HG03060 (cell line): ENCODE measurements around the gene FCN3.

Experiments used
- ATAC-seq: cut with Tn5 transposase; IDR thresholded peaks from one replicate; pipeline ENCODE4 v1.9.1; 2021; ENCODE audit warnings: low read depth, moderate number of reproducible peaks; ENCODE audit not compliant: unreplicated experiment

The FCN3 gene

DNA sequence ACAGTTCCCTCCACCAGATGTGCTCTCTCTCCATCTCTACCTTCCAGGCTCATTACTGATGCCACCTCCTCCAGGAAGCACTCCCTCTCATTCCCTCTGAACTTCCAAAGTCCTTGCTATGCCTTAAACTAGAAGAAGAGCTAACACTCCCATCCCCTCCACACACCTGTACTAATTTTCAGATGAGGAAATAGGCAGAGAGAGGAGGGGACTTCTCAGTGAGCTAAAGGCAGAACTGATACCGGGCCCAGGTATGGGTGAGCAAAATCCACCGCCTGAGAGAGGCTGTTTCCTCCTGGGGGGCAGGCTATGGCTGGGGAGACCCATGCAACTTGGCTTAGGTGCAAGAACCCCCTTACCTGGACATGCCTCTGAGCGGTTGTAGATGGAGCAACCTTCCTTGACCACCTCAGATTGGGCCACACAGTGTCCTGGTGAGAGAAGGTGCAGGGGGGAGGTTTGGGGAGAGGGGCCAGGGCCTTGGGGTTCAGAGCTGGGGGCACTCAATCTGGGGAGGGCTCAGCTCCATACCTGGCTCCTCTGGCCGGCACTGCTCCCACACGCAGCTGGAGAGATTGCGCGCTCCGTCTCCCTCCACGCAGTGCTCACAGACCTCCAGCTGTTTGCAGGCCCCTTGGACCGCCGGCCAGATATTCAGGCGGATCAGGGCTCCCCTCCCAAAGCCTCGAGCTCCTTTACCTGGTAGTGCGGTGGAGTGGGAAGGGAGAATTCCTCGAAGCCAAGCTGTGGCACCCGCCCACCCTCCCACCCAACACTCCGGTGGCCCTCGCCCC, 7.5 kb upstream of the FCN3 start:
- ATAC-seq, result no peak

- ATAC-seq, result no peak
Observed at GRCh38 chr1:27380766-27381733, 6.4 kb upstream of the FCN3 start.

DNA sequence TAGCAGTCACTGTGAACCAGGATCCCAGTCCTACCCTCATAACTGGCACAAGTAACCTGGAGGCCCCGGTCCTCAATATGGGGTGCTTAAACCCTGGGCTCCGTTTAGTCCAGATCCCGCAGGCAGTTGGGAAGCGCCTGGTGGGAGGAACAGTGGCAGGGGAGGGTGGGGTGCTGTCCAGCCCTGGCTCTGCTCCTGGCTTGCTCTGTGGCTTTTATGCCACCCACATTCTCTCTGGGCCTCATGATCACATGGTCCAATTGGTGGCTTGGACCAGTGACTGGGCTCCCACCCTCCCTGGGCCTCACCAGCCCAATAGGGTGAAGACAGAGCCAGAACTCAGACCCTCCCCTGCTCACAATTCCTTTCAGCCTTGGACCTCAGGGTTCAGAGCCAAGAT, 5.6 kb upstream of the FCN3 start:
- ATAC-seq, result no peak

DNA sequence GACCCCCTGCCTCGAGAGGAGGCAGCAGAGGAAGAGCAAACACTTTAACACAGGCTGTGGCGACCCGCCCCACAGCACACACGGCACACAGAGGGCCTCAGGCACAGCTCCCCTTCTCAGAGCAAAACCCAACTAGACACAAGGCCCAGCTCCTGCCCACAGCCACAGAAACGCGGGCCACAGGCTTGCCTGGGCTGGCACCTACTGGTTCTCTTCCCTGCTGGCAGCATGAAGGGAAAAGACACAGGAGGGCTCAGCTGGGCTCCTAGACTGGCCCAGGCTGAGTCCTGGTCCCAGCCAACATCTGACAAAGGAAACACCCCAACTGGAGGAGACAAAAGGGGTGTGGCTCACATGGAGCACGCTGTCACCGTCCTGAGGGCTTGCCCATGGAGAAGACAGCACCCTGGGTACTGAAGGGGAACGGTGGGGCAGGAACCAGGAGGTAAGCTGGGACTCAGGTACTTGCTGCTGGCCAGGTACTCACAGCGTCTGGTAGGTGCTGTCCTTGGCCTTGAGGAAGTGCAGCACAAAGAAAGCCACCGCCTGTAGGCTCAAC, 5.0 kb upstream of the FCN3 start:
- ATAC-seq, result no peak

- no peak for ATAC-seq
Observed at GRCh38 chr1:27377760-27378495, 3.3 kb upstream of the FCN3 start.

DNA sequence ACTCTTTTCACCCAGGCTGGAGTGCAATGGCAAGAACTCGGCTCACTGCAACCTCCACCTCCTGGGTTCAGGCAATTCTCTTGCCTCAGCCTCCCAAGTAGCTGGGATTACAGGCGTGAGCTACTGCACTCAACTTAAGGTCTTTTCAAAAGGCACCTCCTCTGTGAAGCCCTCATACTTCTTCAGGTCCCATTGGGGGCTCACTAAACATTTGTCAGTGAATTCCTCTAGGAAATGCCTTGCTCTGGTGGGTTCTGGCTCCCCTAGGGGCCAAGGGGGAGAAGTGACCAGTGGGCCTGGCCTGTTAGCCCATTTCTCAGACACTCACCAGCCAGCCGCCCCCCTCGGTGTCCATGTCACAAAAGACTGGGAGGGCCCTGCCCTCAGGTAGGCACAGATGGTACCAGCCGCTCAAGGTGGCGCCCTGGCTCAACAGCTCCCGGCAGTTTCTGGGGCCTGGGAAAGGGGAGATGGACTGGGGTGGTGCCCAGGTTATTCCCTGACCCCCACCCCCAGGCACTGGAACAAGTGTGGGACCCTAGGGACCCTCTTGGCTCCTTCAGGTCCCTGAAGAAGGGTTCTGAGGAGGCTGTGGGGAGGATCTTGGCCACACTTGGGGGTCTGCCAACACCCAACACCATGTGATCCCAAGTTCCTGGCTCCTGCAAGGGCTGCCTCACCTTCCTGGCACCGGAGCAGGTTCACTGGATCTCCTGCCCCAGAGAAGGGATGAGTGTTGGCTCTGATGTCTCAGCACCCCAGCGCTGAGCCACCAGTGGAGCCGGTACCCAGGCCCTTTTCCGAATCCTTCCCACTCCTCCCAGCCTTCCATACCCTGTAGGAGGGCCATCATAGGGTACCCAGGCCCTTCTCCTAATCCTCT, 1.6 kb downstream of the FCN3 start:
- no peak for ATAC-seq

DNA sequence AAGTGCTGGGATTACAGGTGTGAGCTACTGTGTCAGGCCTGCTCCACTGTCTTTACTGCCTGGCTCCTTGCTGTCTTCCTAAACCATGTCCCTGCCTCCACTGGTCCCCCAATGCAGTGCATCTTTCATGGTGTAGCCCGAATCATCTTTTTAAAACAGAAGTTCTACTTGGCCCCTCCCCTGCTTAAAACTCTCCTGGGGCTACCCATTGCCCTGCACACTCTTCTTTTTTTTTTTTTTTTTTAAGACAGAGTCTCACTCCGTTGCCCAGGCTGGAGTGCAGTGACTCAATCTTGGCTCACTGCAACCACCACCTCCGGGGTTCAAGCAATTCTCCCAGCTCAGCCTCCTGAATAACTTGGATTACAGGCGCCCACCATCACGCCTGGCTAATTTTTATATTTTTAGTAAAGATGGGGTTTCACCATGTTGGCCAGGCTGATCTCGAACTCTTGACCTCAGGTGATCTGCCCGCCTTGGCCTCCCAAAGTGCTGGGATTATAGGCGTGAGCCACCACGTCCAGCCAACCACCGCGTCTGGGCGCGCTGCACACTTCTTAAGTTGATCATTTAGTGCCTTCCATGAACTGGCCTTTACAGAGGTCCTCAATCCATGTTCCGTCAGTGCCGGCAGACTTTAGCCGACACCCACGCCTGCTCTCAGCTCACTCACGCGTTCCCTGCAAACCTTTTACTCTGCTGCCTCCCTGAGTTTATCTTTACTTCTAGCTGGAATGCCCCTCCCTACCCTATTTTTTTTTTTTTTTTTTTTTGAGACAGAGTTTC, 2.4 kb downstream of the FCN3 start:
- no peak for ATAC-seq

- ATAC-seq, result no peak
Observed at GRCh38 chr1:27368869-27369582, 5.6 kb downstream of the FCN3 start.

DNA sequence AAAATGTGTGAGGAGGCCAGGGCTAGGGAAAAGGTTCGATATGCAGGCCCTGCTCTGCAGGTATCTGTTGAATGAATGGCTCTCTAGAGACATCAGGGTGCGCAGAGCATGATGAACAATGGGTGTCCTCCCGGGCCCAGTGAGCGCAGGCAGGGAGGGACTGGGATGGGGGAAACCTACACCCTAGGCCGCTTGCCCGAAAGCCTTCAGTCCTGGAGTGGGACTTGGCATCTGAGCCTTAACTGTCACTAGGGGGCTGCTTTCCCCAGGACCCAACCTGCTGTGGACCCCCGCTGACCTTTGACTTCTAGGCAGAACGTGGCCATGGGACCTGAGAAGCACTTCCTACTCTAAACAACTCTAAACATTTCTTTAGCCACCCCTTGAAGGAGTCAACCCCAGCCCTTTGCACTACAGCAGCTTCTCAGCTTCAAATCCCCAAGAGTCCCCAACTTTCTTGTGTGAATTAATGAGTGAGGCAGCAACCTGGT, 7.4 kb downstream of the FCN3 start:
- no peak for ATAC-seq

DNA sequence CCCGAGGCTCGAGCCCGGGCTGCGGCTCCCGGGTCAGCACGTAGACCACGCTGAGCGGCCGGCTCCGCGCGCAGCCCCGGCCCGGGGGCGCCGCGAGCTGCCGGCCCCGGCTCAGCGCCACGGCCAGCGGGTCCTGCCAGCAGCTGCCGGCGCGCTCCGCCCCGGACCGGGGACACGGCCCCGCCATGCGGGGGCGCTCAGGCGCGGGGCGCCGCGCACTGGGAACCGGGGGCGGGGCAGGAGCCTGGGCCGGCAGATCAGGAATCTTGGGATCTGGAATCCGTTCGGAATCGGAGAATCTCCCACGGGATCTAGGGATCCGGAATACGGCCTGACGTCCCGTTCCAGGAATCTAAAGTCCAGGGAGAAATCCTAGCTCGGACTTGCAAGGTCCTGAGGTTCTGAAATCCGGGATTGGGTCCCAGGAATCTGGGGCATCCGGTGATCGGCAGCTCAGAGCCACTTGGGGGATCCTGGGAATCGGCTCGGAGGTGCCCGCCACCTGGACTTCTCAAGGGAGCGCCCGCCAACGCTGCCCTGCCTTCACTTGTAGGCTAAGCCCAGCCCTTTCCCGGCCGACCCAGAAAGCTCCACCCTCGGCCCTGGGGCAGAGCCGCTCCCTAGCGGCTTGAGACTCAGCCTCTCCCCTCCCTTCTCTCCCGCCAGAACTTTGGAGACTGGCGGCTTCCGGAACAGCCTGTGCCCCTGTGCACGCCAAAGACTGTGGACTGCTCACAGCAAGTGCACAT, 8.0 kb downstream of the FCN3 start, which contains the start of gene MAP3K6:
TSS of gene MAP3K6 (minus strand) at position 551 of the 749 bp plus-strand sequence. CDS start at position 187, 364 bp downstream.
- no peak for ATAC-seq

DNA sequence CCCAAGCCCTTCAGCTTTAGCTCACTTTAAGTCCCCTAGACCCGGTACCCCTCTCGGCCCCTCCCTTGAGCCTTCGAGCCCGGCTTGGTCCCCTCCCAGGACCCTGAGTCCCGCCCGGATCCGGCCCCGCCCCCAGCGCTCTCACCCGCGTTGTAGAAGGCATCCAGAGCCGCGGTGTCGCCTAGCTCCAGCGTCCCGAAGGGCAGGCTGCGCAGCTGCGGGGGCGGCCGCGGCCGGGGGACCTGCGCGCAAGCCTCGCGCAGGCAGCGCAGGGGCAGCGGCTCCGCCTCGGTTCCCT, 8.6 kb downstream of the FCN3 start:
- no peak for ATAC-seq

GRCh38 chr1:27365372-27366112, 9.1 kb downstream of the FCN3 start:
- ATAC-seq, result no peak

DNA sequence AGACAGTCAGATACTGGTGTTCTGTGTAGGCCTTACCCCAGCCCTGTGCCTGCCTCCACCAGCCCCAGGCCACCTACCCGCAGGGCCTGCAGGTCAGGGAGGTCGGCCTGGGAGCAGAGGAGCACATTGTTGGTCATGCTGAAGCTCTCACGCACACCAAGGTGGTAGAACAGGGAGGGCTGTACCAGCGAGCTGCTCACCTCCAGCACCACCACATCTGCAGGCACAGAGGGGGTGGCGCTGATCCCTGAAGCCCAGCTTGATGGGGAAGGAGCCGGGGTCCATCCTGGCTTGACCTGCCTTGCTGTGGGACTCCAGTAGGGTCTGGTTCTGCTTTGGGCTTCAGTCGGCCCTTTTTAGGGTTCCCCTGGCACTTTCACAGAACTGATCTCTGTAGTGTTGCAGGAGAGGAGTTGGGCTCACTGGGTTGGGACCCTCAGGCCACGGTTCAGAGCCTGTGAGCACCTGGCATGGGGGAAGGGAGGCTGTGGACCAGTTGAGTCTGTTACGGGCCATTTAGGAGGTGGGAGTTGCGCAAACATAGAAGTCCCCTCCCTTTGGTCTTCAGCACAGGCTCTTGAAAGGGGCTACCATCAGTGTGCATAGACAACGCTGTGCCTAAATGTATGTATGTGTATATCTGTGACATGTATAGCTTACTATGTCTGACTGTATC, 9.8 kb downstream of the FCN3 start:
- no peak for ATAC-seq

GRCh38 chr1:27363766-27364695, 10.6 kb downstream of the FCN3 start:
- ATAC-seq, result no peak

GRCh38 chr1:27361553-27361952, 13.1 kb downstream of the FCN3 start:
- ATAC-seq, result no peak
